NCI-H524 (cell line): ENCODE measurements around the gene MIER3.
"Not testable (repeated sequence)": the region's sequence is repeated elsewhere in the genome, so short reads cannot be mapped to it uniquely, and the experiment has no call there.

ENCODE experiments used
- DNase-seq, 2 experiments: peaks; one replicate each; lab custom pipeline; 2025; lab: John Stamatoyannopoulos, UW

Gene MIER3

GRCh38 chr5:56951946-56952691 is at the start of gene MIER3:
TSS of gene MIER3 (minus strand) at chr5:56952123. CDS start at chr5:56952102, 21 bp downstream.
- DNase-seq: peak; percentile 18 to 63

- DNase-seq: no peak
Measured at GRCh38 chr5:56995596-56995995, 43.7 kb upstream of the MIER3 start.

- DNase-seq: no peak
Measured at GRCh38 chr5:56993241-56993640, 41.3 kb upstream of the MIER3 start.

- no peak for DNase-seq
Measured at GRCh38 chr5:56989676-56990075, 37.8 kb upstream of the MIER3 start.

GRCh38 chr5:56988490-56988889 is 36.6 kb upstream of the MIER3 start:
- DNase-seq: no peak

- no peak for DNase-seq
Measured at GRCh38 chr5:56987171-56987570, 35.2 kb upstream of the MIER3 start.

- no peak for DNase-seq
Measured at GRCh38 chr5:56986626-56986947, 34.7 kb upstream of the MIER3 start.

GRCh38 chr5:56985936-56986625 is 34.2 kb upstream of the MIER3 start:
- no peak for DNase-seq

- no peak for DNase-seq
Measured at GRCh38 chr5:56984445-56984844, 32.5 kb upstream of the MIER3 start.

- DNase-seq: peak in 1 of 2 experiments; percentile 20
Measured at GRCh38 chr5:56983593-56984361, 31.9 kb upstream of the MIER3 start.

- peak; percentile 4 to 52 for DNase-seq
Measured at GRCh38 chr5:56981548-56982315, 29.8 kb upstream of the MIER3 start.

- no peak for DNase-seq
Measured at GRCh38 chr5:56979968-56980367, 28.0 kb upstream of the MIER3 start.

GRCh38 chr5:56979526-56979925 is 27.6 kb upstream of the MIER3 start:
- not testable (repeated sequence) for DNase-seq

- DNase-seq: no peak
Measured at GRCh38 chr5:56977822-56978221, 25.9 kb upstream of the MIER3 start.

- no peak for DNase-seq
Measured at GRCh38 chr5:56977021-56977420, 25.1 kb upstream of the MIER3 start.

GRCh38 chr5:56974241-56974640 is 22.3 kb upstream of the MIER3 start:
- no peak for DNase-seq

GRCh38 chr5:56973473-56973872 is 21.6 kb upstream of the MIER3 start:
- no peak for DNase-seq

GRCh38 chr5:56971275-56971674 is 19.4 kb upstream of the MIER3 start:
- DNase-seq: no peak

- DNase-seq: no peak
Measured at GRCh38 chr5:56964173-56964572, 12.2 kb upstream of the MIER3 start.

GRCh38 chr5:56963246-56963645 is 11.3 kb upstream of the MIER3 start:
- DNase-seq: no peak

- no peak for DNase-seq
Measured at GRCh38 chr5:56962286-56962685, 10.4 kb upstream of the MIER3 start.

- no peak for DNase-seq
Measured at GRCh38 chr5:56961746-56962145, 9.8 kb upstream of the MIER3 start.
